Epidermal melanocyte (primary cell): ENCODE measurements around the gene ANKRD42.

ENCODE experiments used
- DNase-seq: peaks from one replicate; pipeline ENCODE4 v3.0.0; 2011; ENCODE audit warnings: low spot score; ENCODE audit not compliant: insufficient read length

The ANKRD42 gene

GRCh38 chr11:83285771-83286528 is 92.4 kb downstream of the ANKRD42 start, which contains the start of gene CCDC90B:
CCDC90B (minus strand) TSS chr11:83286367; CDS start chr11:83285972, 395 bp downstream.
- DNase-seq, result peak; percentile 89

- no peak for DNase-seq
These were observed 94.1 kb downstream of the ANKRD42 start for GRCh38 chr11:83287631-83288030.

GRCh38 chr11:83292709-83293456 is 99.4 kb downstream of the ANKRD42 start:
- peak; percentile 81 for DNase-seq

- DNase-seq, result no peak
These were observed 99.9 kb downstream of the ANKRD42 start for GRCh38 chr11:83293457-83293774.

- no peak for DNase-seq
These were observed 100.7 kb downstream of the ANKRD42 start for GRCh38 chr11:83294208-83294607.
